Neural cell (in vitro differentiated cells): ENCODE measurements around the gene LTA4H.

Experiments used
- EP300 ChIP-seq: fragments of 450-650 bp; conservative IDR thresholded peaks from 2 replicates; pipeline ENCODE4 v1.6.1; 2014; ENCODE audit warnings: antibody characterized with exemption, mild to moderate bottlenecking, moderate library complexity; ENCODE audit not compliant: poor library complexity, severe bottlenecking
- EZH2 ChIP-seq: fragments of 200-600, 300-800 bp; shearing (Covaris generic), sonication (generic); IDR thresholded peaks from 2 replicates; pipeline ENCODE4 v1.6.1; 2014; ENCODE audit warnings: antibody characterized with exemption, low read length, borderline replicate concordance, mild to moderate bottlenecking; ENCODE audit not compliant: insufficient read depth, poor library complexity, severe bottlenecking
- MXI1 ChIP-seq: fragments of 450-650 bp; conservative IDR thresholded peaks from 2 replicates; pipeline ENCODE4 v1.6.1; 2014; ENCODE audit warnings: antibody characterized with exemption, mild to moderate bottlenecking; ENCODE audit not compliant: poor library complexity, severe bottlenecking
- POLR2AphosphoS5 ChIP-seq: IDR thresholded peaks from 2 replicates; pipeline ENCODE4 v1.6.1; 2012
- RAD21 ChIP-seq: fragments of 450-650 bp; conservative IDR thresholded peaks from 2 replicates; pipeline ENCODE4 v1.6.1; 2014; ENCODE audit warnings: antibody characterized with exemption, mild to moderate bottlenecking, moderate library complexity
- SMC3 ChIP-seq: fragments of 450-650 bp; conservative IDR thresholded peaks from 2 replicates; pipeline ENCODE4 v1.6.1; 2014; ENCODE audit warnings: antibody characterized with exemption, mild to moderate bottlenecking, moderate library complexity; ENCODE audit not compliant: poor library complexity
- TF ChIP-seq, protein P1 (sequence below): fragments of 450-650 bp; IDR thresholded peaks from 2 replicates; pipeline ENCODE4 v1.5.1; 2014; ENCODE audit warnings: antibody characterized with exemption, mild to moderate bottlenecking, moderate library complexity; ENCODE audit not compliant: poor library complexity, severe bottlenecking
- TF ChIP-seq, protein P2 (sequence below): IDR thresholded peaks from 2 replicates; pipeline ENCODE4 v1.6.1; 2012; ENCODE audit warnings: borderline replicate concordance

DNA sequence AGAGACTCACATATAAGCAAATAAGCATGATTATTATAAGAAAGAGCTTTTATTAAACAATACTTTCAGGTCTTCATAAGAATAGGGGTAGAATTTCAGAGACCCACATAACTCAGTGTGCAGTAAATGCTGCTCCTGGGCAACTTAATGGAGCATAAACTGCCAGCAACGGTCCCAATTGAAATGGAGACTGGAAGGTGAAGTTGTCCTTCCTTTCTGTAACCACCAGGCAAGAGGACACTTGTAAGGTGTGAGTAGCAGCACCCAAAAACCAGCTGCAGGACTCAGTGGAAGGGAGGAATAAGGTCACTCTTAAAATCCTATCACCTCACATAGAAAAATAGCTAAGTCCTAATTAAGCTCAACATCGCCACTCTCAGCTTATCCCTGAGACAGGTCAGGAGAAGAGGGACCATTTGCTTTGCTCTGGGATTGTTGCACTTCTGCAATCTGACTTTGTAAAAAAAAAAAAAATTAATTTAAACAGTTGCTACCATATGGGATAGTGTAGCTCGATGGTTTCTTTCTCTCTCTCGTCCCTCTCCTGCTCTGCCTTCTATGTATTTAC lies 22.7 kb upstream of the LTA4H start:
- TF ChIP-seq, protein P1, sequence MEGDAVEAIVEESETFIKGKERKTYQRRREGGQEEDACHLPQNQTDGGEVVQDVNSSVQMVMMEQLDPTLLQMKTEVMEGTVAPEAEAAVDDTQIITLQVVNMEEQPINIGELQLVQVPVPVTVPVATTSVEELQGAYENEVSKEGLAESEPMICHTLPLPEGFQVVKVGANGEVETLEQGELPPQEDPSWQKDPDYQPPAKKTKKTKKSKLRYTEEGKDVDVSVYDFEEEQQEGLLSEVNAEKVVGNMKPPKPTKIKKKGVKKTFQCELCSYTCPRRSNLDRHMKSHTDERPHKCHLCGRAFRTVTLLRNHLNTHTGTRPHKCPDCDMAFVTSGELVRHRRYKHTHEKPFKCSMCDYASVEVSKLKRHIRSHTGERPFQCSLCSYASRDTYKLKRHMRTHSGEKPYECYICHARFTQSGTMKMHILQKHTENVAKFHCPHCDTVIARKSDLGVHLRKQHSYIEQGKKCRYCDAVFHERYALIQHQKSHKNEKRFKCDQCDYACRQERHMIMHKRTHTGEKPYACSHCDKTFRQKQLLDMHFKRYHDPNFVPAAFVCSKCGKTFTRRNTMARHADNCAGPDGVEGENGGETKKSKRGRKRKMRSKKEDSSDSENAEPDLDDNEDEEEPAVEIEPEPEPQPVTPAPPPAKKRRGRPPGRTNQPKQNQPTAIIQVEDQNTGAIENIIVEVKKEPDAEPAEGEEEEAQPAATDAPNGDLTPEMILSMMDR = no peak
- TF ChIP-seq EP300 (no peak), POLR2AphosphoS5 (no peak), EZH2 (no peak), MXI1 (no peak), RAD21 (no peak), SMC3 (no peak)
- TF ChIP-seq, protein P2, sequence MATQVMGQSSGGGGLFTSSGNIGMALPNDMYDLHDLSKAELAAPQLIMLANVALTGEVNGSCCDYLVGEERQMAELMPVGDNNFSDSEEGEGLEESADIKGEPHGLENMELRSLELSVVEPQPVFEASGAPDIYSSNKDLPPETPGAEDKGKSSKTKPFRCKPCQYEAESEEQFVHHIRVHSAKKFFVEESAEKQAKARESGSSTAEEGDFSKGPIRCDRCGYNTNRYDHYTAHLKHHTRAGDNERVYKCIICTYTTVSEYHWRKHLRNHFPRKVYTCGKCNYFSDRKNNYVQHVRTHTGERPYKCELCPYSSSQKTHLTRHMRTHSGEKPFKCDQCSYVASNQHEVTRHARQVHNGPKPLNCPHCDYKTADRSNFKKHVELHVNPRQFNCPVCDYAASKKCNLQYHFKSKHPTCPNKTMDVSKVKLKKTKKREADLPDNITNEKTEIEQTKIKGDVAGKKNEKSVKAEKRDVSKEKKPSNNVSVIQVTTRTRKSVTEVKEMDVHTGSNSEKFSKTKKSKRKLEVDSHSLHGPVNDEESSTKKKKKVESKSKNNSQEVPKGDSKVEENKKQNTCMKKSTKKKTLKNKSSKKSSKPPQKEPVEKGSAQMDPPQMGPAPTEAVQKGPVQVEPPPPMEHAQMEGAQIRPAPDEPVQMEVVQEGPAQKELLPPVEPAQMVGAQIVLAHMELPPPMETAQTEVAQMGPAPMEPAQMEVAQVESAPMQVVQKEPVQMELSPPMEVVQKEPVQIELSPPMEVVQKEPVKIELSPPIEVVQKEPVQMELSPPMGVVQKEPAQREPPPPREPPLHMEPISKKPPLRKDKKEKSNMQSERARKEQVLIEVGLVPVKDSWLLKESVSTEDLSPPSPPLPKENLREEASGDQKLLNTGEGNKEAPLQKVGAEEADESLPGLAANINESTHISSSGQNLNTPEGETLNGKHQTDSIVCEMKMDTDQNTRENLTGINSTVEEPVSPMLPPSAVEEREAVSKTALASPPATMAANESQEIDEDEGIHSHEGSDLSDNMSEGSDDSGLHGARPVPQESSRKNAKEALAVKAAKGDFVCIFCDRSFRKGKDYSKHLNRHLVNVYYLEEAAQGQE = no peak
